AG04449 (cell line): ENCODE measurements around the gene CD79A.
A peak's percentile ranks its signal among the peaks of the same experiment; 100 is the strongest.
"Not testable (repeated sequence)": the region's sequence is repeated elsewhere in the genome, so short reads cannot be mapped to it uniquely, and the experiment has no call there.

Experiments used
- CTCF ChIA-PET: fragments of 350-600 bp; formaldehyde crosslinking; extraction: SDS; loops from one replicate; lab custom pipeline; 2021; ENCODE audit warnings: antibody characterized with exemption; lab: Yijun Ruan, JAX
- POLR2A ChIA-PET: fragments of 400-600, 350-600 bp; formaldehyde crosslinking; extraction: SDS; loops from one replicate; lab custom pipeline; 2020; ENCODE audit warnings: antibody characterized with exemption, inconsistent platforms; lab: Yijun Ruan, JAX
- DNase-seq: peaks from one replicate; pipeline ENCODE4 v3.0.0-alpha.2; 2010; ENCODE audit warnings: low read depth, low spot score
- H3K4me3 ChIP-seq: 2 replicates; pipeline ENCODE4 v1.5.1; 2011; ENCODE audit warnings: low read depth, mild to moderate bottlenecking, control low read depth, low read length
- CTCF ChIP-seq: IDR thresholded peaks from one replicate; pipeline ENCODE4 v1.5.1; 2011; ENCODE audit warnings: mild to moderate bottlenecking, moderate library complexity, low read length, control low read depth, inconsistent platforms; ENCODE audit not compliant: insufficient read depth; ENCODE audit errors: missing control alignments

CD79A gene

GRCh38 chr19:41871573-41872383, 5.3 kb upstream of the CD79A start:
- ChIA-PET CTCF (interaction anchor here (0.9 to 2.5 kb wide), 5 partner anchors 8 to 86 kb away, joined by 3 to 20 read pairs (median 10); partner anchors contain the start of genes ARHGEF1, RABAC1 and RPS19), POLR2A (interaction anchor here (2.0 to 4.5 kb wide), 2 partner anchors 8 to 12 kb away, joined by 11 to 27 read pairs; partner anchors contain the start of gene RPS19)
- no peak for DNase-seq
- no peak for TF ChIP-seq CTCF
- no peak overlapping the region for H3K4me3 ChIP-seq

- no peak for TF ChIP-seq CTCF
- no peak overlapping the region for H3K4me3 ChIP-seq
- POLR2A ChIA-PET, result interaction anchor here (0.8 to 4.5 kb wide), 3 partner anchors 9 to 79 kb away, joined by 3 to 27 read pairs (median 11); partner anchors contain the start of gene RPS19
- CTCF ChIA-PET, result interaction anchor here (0.9 to 2.5 kb wide), 8 partner anchors 9 to 86 kb away, joined by 3 to 20 read pairs (median 8); partner anchors contain the start of genes ARHGEF1, RABAC1 and RPS19
- DNase-seq, result no peak
Observed at GRCh38 chr19:41872384-41872774, 4.7 kb upstream of the CD79A start.

- CTCF ChIA-PET, result interaction anchor here (0.6 to 2.5 kb wide), 16 partner anchors 9 to 162 kb away, joined by 3 to 20 read pairs (median 4); partner anchors contain the start of genes ARHGEF1, RABAC1 and RPS19
- DNase-seq, result no peak
- POLR2A ChIA-PET, result interaction anchor here (0.8 to 4.5 kb wide), 6 partner anchors 9 to 86 kb away, joined by 3 to 27 read pairs (median 6); partner anchors contain the start of genes RABAC1 and RPS19
- H3K4me3 ChIP-seq, result no peak overlapping the region
- peak; percentile 84 for TF ChIP-seq CTCF
Observed at GRCh38 chr19:41872775-41873647, 4.1 kb upstream of the CD79A start.

GRCh38 chr19:41875973-41876372, 1.1 kb upstream of the CD79A start:
- CTCF ChIA-PET, result interaction anchor here (0.9 to 1.3 kb wide), 3 partner anchors 10 to 81 kb away, joined by 3 to 4 read pairs (median 3); no protein-coding TSS in a partner anchor
- POLR2A ChIA-PET, DNase-seq, H3K4me3 ChIP-seq: not testable (repeated sequence)

GRCh38 chr19:41877916-41878905, 1.1 kb downstream of the CD79A start:
- POLR2A ChIA-PET, result no interaction called here
- CTCF ChIA-PET, result no interaction called here
- H3K4me3 ChIP-seq, result no peak overlapping the region

More at GRCh38 chr19:41877916-41878905, 1.1 kb downstream of the CD79A start:
- no peak for DNase-seq
- TF ChIP-seq CTCF, result no peak
